ENCODE measurements around the gene ZNF485.
"Not testable (repeated sequence)": the region's sequence is repeated elsewhere in the genome, so short reads cannot be mapped to it uniquely, and the experiment has no call there.

ZNF485 gene

GRCh38 chr10:43605850-43606322 is 352 bp upstream of the ZNF485 start:
- no peak for DNase-seq (ENCODE audit: low spot score)

GRCh38 chr10:43607199-43607573 is 948 bp downstream of the ZNF485 start:
- no peak for DNase-seq (ENCODE audit: low spot score)

- DNase-seq (ENCODE audit: low spot score), result no peak
Observed at GRCh38 chr10:43610636-43611035, 4.4 kb downstream of the ZNF485 start.

GRCh38 chr10:43616697-43617370 is 10.6 kb downstream of the ZNF485 start:
- DNase-seq (ENCODE audit: low spot score), result no peak

GRCh38 chr10:43619368-43619767 is 13.1 kb downstream of the ZNF485 start:
- DNase-seq (ENCODE audit: low spot score), result no peak

- DNase-seq (ENCODE audit: low spot score), result no peak
Observed at GRCh38 chr10:43622038-43622437, 15.8 kb downstream of the ZNF485 start.

GRCh38 chr10:43623351-43623750 is 17.1 kb downstream of the ZNF485 start:
- no peak for DNase-seq (ENCODE audit: low spot score)

GRCh38 chr10:43627942-43628341 is 21.7 kb downstream of the ZNF485 start:
- DNase-seq (ENCODE audit: low spot score), result no peak

GRCh38 chr10:43628956-43629355 is 22.7 kb downstream of the ZNF485 start:
- DNase-seq (ENCODE audit: low spot score), result no peak

GRCh38 chr10:43635816-43636215 is 29.6 kb downstream of the ZNF485 start:
- DNase-seq (ENCODE audit: low spot score), result not testable (repeated sequence)

GRCh38 chr10:43640603-43641002 is 34.4 kb downstream of the ZNF485 start:
- DNase-seq (ENCODE audit: low spot score), result no peak

GRCh38 chr10:43644252-43644651 is 38.0 kb downstream of the ZNF485 start:
- no peak for DNase-seq (ENCODE audit: low spot score)

GRCh38 chr10:43645866-43646265 is 39.6 kb downstream of the ZNF485 start:
- no peak for DNase-seq (ENCODE audit: low spot score)

GRCh38 chr10:43647576-43647975 is 41.3 kb downstream of the ZNF485 start:
- no peak for DNase-seq (ENCODE audit: low spot score)

GRCh38 chr10:43648095-43648397 is 41.8 kb downstream of the ZNF485 start:
- no peak for DNase-seq (ENCODE audit: low spot score)

- peak; percentile 68 for DNase-seq (ENCODE audit: low spot score)
Observed at GRCh38 chr10:43648398-43649184, 42.4 kb downstream of the ZNF485 start, which contains the start of gene ZNF32. ZNF32 (minus strand) TSS chr10:43648881; CDS start chr10:43646133, 2,748 bp downstream.

GRCh38 chr10:43649185-43649523 is 42.9 kb downstream of the ZNF485 start:
- no peak for DNase-seq (ENCODE audit: low spot score)

- DNase-seq (ENCODE audit: low spot score), result no peak
Observed at GRCh38 chr10:43653746-43654145, 47.5 kb downstream of the ZNF485 start.

- no peak for DNase-seq (ENCODE audit: low spot score)
Observed at GRCh38 chr10:43655311-43655710, 49.1 kb downstream of the ZNF485 start.

- DNase-seq (ENCODE audit: low spot score), result no peak
Observed at GRCh38 chr10:43658227-43658626, 52.0 kb downstream of the ZNF485 start.

GRCh38 chr10:43665054-43665453 is 58.8 kb downstream of the ZNF485 start:
- DNase-seq (ENCODE audit: low spot score), result no peak

- no peak for DNase-seq (ENCODE audit: low spot score)
Observed at GRCh38 chr10:43666552-43666951, 60.3 kb downstream of the ZNF485 start.

- no peak for DNase-seq (ENCODE audit: low spot score)
Observed at GRCh38 chr10:43667317-43667731, 61.1 kb downstream of the ZNF485 start.
